Measurements from ENCODE around the gene PRELID2.
"Not testable (repeated sequence)": the region's sequence is repeated elsewhere in the genome, so short reads cannot be mapped to it uniquely, and the experiment has no call there.

PRELID2 gene

DNA sequence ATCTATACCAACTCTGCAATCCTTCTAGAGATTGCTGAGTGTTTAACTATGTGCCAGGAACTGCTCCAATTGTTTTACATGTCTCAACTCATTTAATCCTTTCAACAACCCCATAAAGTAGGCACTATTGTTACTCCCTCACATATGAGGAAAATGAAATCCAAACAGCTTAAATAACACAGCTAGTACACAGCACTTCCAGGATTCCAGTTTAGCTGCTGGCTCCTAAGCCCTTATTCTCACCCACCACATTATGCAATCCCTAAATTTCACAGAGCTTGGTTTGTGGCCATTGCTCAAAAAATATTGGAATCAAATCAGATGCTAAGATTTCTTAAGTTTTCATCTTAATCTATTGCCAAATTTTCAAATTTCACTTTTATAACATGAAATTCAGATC, 84.9 kb downstream of the PRELID2 start:
- DNase-seq (ENCODE audit: low spot score) = no peak

DNA sequence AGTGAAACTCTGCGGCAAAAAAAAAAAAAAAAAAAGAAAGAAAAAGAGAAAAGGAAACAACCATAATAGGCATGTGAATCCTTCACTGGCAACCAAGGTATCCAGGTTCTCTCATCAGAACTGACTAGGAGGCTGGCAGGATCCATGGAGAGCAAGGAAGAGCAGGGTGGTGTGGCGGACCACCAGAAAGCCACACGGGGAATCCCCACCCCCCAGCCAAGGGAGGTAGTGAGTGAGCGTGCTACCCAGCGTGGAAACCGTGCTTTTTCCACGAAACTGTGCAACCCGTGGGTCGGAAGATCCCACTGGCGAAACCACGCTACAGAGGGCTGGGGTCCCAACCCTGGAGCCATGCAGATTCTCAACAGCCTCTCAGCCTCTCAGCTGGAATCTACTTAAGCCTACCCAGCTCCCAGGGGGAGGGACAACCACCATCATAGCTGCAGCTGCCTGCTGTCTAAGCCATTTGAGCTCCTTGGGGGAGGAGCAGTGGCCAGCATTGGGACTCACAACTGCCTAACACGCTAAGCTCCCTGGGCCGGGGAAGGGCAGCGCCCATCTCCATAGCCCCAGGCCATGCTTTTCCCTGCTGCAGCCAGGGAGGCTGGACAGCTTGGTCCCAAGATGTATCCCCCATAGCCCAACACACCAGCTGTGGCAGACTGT, 91.6 kb downstream of the PRELID2 start:
- DNase-seq (ENCODE audit: low spot score) = no peak

DNA sequence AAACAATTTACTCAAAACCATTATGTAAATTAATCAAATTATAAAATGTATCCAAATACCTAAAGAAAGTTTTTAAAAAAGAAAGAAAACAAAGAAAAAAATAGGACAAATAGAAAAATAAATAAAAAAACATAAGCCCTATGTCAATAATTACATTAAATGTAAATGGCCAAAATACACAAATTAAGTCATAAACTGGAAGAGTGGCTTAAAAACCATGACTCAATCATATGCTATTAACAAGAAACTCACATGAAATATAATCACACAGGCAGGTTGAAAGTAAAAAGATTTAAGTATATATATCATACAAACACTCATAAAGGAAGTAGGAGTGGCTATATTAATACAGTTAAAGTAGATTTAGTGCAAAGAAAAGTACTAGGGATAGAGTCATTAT, 95.3 kb downstream of the PRELID2 start:
- no peak for DNase-seq (ENCODE audit: low spot score)

DNA sequence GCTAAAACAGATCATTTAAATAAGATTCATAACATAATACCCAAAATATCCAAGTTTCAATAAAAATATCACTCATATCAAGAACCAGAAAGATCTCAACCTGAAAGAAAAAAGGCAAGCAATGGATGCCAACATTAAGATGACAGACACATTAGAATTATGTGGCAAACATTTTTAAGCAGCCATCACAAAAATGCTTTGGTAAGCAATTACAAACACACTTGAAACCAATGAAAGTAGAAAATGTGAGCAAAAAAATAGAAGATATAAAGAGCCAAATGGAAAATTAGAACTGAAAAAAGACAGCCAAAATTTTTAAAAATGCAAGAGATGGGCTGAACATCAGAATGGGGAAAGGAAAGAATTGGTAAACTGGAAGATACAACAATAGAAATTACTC, 96.9 kb downstream of the PRELID2 start:
- DNase-seq (ENCODE audit: low spot score) = no peak

DNA sequence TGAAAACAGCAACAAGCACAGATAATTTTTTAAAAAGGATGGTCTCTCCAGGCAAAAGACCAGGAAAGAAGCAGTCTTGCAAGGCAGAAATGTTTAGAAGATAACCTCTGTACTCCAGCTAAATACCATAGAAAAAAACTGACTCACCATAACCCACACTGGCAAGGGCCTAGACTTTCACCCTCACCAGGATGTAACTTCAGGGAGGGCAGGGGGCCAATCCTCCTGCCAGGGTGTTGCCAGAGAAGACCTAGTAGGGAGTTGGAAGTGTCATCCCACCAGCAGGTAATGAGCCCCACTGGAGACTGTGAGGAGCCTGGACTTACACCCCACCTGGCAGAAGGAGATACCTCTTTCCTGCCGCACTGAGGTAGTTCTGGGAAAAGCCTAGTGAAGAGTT, 97.6 kb downstream of the PRELID2 start:
- DNase-seq (ENCODE audit: low spot score) = no peak

DNA sequence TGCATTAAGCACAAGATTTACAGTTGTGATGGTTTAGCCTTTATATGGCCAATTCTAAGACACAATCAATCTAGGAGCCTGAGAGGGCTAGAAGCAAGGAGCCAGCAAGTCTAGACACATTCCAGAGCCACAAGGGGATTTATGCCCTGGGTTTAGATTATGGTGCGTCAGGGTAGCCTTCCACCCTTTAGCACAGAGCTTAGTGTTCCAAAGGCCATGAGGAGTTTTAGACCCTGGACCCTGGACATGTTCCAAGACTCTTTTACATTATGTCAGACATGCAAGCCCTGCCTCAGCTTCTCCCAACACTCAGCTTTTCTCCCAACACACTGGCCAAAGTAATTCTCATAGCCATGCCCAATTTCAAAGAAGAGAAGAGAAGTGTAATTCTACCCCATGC, 105.2 kb downstream of the PRELID2 start:
- DNase-seq (ENCODE audit: low spot score) = not testable (repeated sequence)

DNA sequence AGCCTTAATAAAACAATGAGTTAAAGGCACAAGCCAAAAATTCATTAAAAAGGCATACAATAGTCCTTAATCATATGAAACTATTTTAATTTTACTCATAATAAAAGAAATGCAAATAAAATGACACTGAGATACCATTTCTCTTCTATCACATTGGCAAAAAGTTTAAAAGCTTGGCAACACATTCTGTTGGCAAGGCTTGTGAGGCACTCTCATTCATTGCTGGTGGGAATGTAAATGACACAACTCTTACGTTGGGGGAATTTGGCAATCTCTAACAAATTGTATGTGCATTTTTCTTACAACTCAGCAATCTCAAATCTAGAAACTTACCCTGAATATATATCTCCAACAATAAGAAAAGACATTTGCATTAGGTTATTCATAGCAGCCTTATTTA, 111.6 kb downstream of the PRELID2 start:
- DNase-seq (ENCODE audit: low spot score) = no peak

DNA sequence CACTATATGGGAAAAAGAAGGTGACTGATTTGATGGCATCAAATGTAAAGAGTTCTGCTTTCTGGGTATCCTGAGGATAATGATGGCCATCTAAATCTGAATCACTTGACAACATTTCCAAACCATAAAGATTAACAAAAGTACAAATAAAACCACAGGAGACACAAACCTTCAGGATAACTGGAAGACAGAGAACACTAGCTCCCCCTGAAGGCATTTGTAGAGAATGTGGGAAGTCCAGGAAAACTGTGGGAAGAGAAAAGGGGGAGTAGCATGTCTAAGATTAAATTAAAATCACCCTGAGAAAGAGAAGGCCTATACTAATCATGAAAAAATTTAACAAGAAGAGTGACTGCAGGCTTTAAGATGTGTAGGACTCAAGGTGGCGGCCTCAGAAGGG, 116.2 kb downstream of the PRELID2 start:
- DNase-seq (ENCODE audit: low spot score) = no peak

DNA sequence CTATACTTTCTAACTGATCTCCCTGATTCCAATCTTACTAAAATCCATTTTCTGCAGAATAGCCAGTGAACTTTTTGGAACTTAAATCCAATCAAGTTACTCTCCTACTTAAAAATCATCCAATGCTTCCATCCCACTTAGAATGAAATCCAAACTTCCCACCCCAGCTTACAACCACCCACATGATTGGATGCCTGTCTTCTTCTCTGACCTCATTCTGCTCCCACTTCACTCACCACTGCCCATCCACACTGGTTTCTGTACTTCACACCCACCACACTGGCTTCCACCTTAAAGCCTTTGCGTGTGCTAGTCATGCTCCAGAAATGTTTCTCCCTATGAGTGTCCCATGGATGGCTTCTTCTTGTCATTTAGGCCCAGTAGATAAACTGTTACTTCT, 119.7 kb downstream of the PRELID2 start:
- no peak for DNase-seq (ENCODE audit: low spot score)

DNA sequence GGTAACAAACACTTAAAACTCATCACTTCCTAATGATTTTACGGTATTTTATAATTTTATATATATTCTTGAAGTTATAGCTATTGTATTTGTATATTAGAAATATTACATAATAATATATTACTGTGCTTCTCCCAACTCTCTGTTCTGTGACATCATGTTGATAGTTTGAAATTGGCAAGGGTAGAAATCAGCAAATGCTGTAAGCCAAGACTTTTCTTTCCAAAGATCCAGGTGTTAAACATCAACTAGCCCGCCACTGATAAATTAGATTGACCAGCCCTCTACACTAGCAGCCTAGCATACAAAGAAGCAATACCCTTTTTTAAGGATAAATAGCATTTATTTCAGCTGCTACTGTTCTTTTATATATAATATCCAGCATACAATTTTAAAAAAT, 122.9 kb downstream of the PRELID2 start:
- no peak for DNase-seq (ENCODE audit: low spot score)

DNA sequence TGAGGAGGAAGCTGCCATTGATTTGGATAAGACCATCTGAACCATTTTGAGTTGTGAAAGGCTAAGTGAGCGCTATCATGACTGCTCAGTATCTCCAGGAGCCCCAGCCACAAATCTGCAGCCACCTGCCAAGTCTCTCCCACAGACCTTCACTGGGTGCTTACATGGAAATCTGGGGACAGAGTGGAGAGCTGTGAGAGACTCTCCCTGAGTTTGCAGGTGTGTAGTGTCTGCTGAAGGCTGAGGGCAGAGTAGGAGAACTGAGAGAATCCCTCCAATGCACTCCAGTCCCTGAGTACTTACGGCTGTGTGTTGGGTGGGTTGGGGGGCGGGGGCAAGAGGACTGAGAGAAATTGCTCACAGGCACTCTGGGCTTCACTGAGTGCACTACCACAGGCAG, 123.7 kb downstream of the PRELID2 start:
- DNase-seq (ENCODE audit: low spot score) = no peak
